ENCODE measurements around the gene CSNK2A2. TPM values are rescaled to one million over a fixed set of nuclear protein-coding genes. Genes with fewer than 3 reads are reported as not detected.

CSNK2A2 gene
- total and polyA plus RNA-seq, 10 of the 15 experiments (the other 5 are each of a cell fraction or from before 2014, with no cell fraction given) = 17.4 to 79.1 (median 29.4) TPM

DNA sequence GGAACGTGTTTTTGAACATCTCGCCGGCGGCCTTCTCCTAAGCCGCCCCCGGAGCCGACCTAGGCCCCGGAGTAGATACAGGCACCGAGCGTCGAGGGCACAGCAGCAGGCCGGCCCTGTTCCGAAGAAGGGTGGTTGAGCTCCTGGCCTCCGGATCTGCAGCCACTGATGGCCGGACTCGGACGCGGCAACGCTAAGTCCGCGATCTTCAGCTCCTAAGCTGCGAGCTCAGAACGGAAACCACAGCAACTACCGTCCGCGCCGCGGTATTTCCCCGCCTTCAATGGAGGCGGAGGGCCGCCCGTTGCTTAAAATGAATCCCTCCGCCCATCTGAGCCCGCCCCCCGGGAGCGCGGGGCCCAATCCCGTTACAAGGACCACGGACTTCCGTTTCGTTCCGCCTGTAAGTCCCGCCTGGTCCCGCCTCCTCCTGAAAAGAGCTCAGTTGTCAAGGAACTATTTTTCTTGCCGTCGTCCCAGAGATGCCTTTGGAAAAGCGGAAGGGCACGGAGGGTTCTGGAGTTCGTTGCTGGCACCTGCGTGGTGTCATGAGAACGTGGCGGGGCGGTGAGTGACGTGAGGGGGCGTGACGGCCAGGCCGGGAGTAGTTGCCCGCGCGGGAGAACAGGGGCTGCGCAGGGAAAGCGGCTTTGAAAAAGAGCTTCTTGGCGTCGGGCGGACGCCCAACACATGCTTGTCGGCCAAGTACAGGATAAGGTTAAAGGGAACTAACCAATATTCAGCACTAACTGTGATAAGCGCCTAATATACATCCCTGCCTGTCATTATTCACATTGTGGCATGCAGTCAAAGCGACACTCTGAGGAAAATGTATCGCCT is 68.6 kb downstream of the CSNK2A2 start, which contains the start of gene CFAP20 (continued):
- no peak for TF ChIP-seq SUPT20H (IDR thresholded peaks at IDR 0.05; ENCODE audit: borderline replicate concordance, control insufficient read depth, low read depth, low read length)
- peak; percentile 86 to 95 for TF ChIP-seq BHLHE40 (IDR thresholded peaks at IDR 0.05; ENCODE audit: borderline replicate concordance in 1 of 2, low read depth in 2 of 2, low read length in 1 of 2)
- TF ChIP-seq LARP7 (IDR thresholded peaks at IDR 0.05) = peak; percentile 54
- TF ChIP-seq, protein P1, sequence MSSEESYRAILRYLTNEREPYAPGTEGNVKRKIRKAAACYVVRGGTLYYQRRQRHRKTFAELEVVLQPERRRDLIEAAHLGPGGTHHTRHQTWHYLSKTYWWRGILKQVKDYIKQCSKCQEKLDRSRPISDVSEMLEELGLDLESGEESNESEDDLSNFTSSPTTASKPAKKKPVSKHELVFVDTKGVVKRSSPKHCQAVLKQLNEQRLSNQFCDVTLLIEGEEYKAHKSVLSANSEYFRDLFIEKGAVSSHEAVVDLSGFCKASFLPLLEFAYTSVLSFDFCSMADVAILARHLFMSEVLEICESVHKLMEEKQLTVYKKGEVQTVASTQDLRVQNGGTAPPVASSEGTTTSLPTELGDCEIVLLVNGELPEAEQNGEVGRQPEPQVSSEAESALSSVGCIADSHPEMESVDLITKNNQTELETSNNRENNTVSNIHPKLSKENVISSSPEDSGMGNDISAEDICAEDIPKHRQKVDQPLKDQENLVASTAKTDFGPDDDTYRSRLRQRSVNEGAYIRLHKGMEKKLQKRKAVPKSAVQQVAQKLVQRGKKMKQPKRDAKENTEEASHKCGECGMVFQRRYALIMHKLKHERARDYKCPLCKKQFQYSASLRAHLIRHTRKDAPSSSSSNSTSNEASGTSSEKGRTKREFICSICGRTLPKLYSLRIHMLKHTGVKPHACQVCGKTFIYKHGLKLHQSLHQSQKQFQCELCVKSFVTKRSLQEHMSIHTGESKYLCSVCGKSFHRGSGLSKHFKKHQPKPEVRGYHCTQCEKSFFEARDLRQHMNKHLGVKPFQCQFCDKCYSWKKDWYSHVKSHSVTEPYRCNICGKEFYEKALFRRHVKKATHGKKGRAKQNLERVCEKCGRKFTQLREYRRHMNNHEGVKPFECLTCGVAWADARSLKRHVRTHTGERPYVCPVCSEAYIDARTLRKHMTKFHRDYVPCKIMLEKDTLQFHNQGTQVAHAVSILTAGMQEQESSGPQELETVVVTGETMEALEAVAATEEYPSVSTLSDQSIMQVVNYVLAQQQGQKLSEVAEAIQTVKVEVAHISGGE (CRISPR knock-in tag; IDR thresholded peaks at IDR 0.05) = no peak
- TF ChIP-seq, protein P2, sequence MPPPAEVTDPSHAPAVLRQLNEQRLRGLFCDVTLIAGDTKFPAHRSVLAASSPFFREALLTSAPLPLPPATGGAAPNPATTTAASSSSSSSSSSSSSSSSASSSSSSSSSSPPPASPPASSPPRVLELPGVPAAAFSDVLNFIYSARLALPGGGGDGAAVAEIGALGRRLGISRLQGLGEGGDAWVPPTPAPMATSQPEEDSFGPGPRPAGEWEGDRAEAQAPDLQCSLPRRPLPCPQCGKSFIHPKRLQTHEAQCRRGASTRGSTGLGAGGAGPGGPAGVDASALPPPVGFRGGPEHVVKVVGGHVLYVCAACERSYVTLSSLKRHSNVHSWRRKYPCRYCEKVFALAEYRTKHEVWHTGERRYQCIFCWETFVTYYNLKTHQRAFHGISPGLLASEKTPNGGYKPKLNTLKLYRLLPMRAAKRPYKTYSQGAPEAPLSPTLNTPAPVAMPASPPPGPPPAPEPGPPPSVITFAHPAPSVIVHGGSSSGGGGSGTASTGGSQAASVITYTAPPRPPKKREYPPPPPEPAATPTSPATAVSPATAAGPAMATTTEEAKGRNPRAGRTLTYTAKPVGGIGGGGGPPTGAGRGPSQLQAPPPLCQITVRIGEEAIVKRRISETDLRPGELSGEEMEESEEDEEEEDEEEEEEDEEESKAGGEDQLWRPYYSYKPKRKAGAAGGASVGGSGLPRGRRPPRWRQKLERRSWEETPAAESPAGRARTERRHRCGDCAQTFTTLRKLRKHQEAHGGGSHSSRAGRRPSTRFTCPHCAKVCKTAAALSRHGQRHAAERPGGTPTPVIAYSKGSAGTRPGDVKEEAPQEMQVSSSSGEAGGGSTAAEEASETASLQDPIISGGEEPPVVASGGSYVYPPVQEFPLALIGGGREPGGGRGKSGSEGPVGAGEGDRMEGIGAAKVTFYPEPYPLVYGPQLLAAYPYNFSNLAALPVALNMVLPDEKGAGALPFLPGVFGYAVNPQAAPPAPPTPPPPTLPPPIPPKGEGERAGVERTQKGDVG (CRISPR knock-in tag; IDR thresholded peaks at IDR 0.05) = no peak
- TF ChIP-seq NFXL1 (IDR thresholded peaks at IDR 0.05; ENCODE audit: borderline replicate concordance) = no peak
- no peak; the same call in 1 of the 2 replicates for TF ChIP-seq HCFC1 (IDR thresholded peaks at IDR 0.05; ENCODE audit: low read length)

Data from GM12878 (cell line).